ENCODE results near the gene DENND5A. TPM values are rescaled to one million over a fixed set of nuclear protein-coding genes. Genes with fewer than 3 reads are reported as not detected.

DENND5A gene
- total RNA-seq, 2 experiments from 2014 or later: 78.5 to 81.1 TPM

DNA sequence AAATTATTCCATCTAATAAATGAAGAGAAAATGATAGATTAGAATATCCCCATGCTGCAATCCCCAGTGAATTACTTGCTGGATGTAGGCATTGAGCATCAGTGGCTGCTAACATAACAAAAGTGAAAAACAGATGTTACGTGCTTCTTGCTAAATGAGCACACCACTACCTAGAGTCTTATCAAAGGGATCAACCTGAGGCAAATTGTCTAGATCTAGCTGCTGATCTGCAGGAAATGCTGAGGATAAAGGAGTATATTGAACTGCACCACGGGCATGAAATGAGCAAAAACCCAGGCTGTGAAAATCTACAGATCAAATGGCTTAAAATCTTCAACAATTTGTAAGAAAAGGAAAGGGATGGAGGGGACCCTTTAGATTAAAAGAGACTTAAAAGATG, 128.4 kb downstream of the DENND5A start:
- H3K4me3 Mint-ChIP-seq: no peak overlapping the region

GRCh38 chr11:9133956-9134355, 131.2 kb downstream of the DENND5A start:
- ChIA-PET POLR2A (interaction anchor here (1.0 kb wide), 1 partner anchor 10 kb away, joined by 3 read pairs; no protein-coding TSS in a partner anchor), CTCF (interaction anchor here (1.0 to 2.5 kb wide), 3 partner anchors 118 to 373 kb away, joined by 3 to 8 read pairs (median 3); no protein-coding TSS in a partner anchor)
- Mint-ChIP-seq H3K36me3 (ENCODE audit: low read depth) (peaks cover 19% of the 10 kb centered on the region), H3K4me1 (ENCODE audit: low read depth) (peaks cover 5% of the 10 kb centered on the region), H3K27me3 (ENCODE audit: low read depth) (no peaks in the 10 kb centered on the region), H3K4me3 (no peak overlapping the region), H3K9me3 (ENCODE audit: insufficient read depth) (no peaks in the 10 kb centered on the region), H3K27ac (no peak overlapping the region)
- ATAC-seq: no peak
- no peak for DNase-seq

More for the DNA sequence above, 128.4 kb downstream of the DENND5A start:
- ChIA-PET CTCF (interaction anchor here (0.8 to 5.1 kb wide), 15 partner anchors 8 to 222 kb away, joined by 3 to 149 read pairs (median 11); no protein-coding TSS in a partner anchor), POLR2A (no interaction called here)
- H3K27me3 Mint-ChIP-seq (ENCODE audit: low read depth): no peaks in the 10 kb centered on the region
- no peak for ATAC-seq
- H3K4me1 Mint-ChIP-seq (ENCODE audit: low read depth): peaks cover 5% of the 10 kb centered on the region
- no peaks in the 10 kb centered on the region for H3K9me3 Mint-ChIP-seq (ENCODE audit: insufficient read depth)
- no peak for DNase-seq
- H3K27ac Mint-ChIP-seq: no peak overlapping the region
- H3K36me3 Mint-ChIP-seq (ENCODE audit: low read depth): peaks cover 36% of the 10 kb centered on the region

- Mint-ChIP-seq H3K27ac (no peak overlapping the region), H3K4me1 (ENCODE audit: low read depth) (no peaks in the 10 kb centered on the region), H3K9me3 (ENCODE audit: insufficient read depth) (no peaks in the 10 kb centered on the region), H3K4me3 (no peak overlapping the region), H3K36me3 (ENCODE audit: low read depth) (peaks cover 15% of the 10 kb centered on the region), H3K27me3 (ENCODE audit: low read depth) (no peaks in the 10 kb centered on the region)
- DNase-seq (no peak), ATAC-seq (no peak)
- ChIA-PET CTCF (interaction anchor here (0.7 to 1.0 kb wide), 3 partner anchors 70 to 117 kb away, joined by 3 read pairs; no protein-coding TSS in a partner anchor), POLR2A (interaction anchor here (0.6 kb wide), 1 partner anchor 461 kb away, joined by 3 read pairs; no protein-coding TSS in a partner anchor)
Measured at GRCh38 chr11:9132203-9132878, 132.8 kb downstream of the DENND5A start.

DNA sequence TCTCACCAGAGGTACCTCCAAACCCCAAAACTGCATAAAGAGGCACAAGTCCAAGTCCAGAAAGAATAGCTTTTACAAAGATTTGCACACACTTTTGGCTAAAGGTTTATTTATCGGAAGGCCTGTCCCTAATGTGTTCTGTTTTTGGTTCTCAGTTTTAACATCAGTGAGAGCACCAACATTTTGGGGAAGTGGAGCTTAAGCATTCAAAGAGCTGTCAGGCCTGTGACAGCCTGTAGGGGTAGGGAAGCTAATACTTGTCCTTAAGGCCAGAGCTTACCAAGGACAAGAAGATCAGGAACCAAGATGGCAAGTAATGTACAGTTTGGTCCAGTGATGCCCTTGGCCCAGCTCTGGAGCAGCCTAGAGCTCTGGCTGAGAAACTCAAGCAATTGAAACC, 134.9 kb downstream of the DENND5A start:
- ChIA-PET POLR2A (no interaction called here), CTCF (interaction anchor here (0.8 to 2.3 kb wide), 6 partner anchors 8 to 376 kb away, joined by 3 to 18 read pairs (median 4); no protein-coding TSS in a partner anchor)
- Mint-ChIP-seq H3K4me3 (no peak overlapping the region), H3K27me3 (ENCODE audit: low read depth) (no peaks in the 10 kb centered on the region), H3K36me3 (ENCODE audit: low read depth) (peaks cover 4% of the 10 kb centered on the region), H3K4me1 (ENCODE audit: low read depth) (peaks cover 9% of the 10 kb centered on the region), H3K27ac (no peak overlapping the region), H3K9me3 (ENCODE audit: insufficient read depth) (no peaks in the 10 kb centered on the region)
- DNase-seq (no peak), ATAC-seq (no peak)

GRCh38 chr11:9126636-9127035, 138.5 kb downstream of the DENND5A start:
- ATAC-seq (no peak), DNase-seq (no peak)
- Mint-ChIP-seq H3K4me3 (no peak overlapping the region), H3K27ac (no peak overlapping the region), H3K4me1 (ENCODE audit: low read depth) (peaks cover 9% of the 10 kb centered on the region), H3K27me3 (ENCODE audit: low read depth) (no peaks in the 10 kb centered on the region), H3K9me3 (ENCODE audit: insufficient read depth) (no peaks in the 10 kb centered on the region), H3K36me3 (ENCODE audit: low read depth) (no peaks in the 10 kb centered on the region)
- CTCF ChIA-PET: interaction anchor here (1.3 kb wide), 1 partner anchor 11 kb away, joined by 6 read pairs; no protein-coding TSS in a partner anchor
- POLR2A ChIA-PET: no interaction called here

DNA sequence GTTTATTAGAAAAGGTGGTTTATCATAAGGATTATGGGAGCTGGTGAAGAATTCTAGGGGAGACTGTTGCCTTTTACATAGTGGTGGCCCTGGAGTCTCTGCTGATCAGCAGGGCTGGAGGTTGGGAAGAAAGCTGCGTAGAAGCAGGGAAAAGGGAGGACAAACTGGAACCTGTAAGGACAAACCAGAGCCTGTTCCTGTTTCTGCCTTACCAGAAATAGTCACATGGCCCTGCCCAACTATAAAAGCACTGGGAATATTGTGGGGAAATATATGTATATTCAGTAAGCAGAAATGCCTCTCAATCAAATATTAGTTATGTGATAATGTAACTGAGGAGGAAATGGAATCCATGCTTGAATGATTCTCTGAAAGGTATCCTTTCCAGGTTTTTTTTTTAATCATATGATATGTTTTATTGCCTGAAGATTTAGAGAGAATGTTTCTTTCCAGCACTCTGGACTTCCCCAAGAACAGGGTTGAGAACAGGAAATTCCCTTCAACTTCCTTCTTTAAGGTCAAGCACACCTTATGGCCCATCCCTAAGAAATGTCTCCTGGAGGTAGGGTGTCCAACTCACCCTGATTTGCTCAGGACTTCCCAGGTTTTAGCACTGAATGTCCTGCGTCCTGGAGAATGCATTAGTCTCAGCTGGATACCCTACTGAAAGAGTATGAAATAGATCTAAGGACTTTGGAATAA, 139.8 kb downstream of the DENND5A start:
- Mint-ChIP-seq H3K9me3 (ENCODE audit: insufficient read depth) (no peaks in the 10 kb centered on the region), H3K36me3 (ENCODE audit: low read depth) (no peaks in the 10 kb centered on the region), H3K27ac (no peak overlapping the region), H3K4me1 (ENCODE audit: low read depth) (peaks cover 9% of the 10 kb centered on the region), H3K27me3 (ENCODE audit: low read depth) (no peaks in the 10 kb centered on the region), H3K4me3 (no peak overlapping the region)
- no peak for ATAC-seq
- ChIA-PET CTCF (interaction anchor here (0.7 to 1.3 kb wide), 3 partner anchors 12 to 166 kb away, joined by 3 to 6 read pairs (median 4); no protein-coding TSS in a partner anchor), POLR2A (interaction anchor here (0.6 kb wide), 1 partner anchor 28 kb away, joined by 4 read pairs; no protein-coding TSS in a partner anchor)
- no peak for DNase-seq

- ATAC-seq (no peak), DNase-seq (no peak)
- Mint-ChIP-seq H3K27me3 (ENCODE audit: low read depth) (no peaks in the 10 kb centered on the region), H3K4me3 (no peak overlapping the region), H3K36me3 (ENCODE audit: low read depth) (no peaks in the 10 kb centered on the region), H3K9me3 (ENCODE audit: insufficient read depth) (no peaks in the 10 kb centered on the region), H3K4me1 (ENCODE audit: low read depth) (peaks cover 9% of the 10 kb centered on the region), H3K27ac (no peak overlapping the region)
- CTCF ChIA-PET: interaction anchor here (1.0 to 1.5 kb wide), 4 partner anchors 14 to 210 kb away, joined by 3 to 5 read pairs (median 4); no protein-coding TSS in a partner anchor
- POLR2A ChIA-PET: interaction anchor here (0.7 kb wide), 1 partner anchor 11 kb away, joined by 3 read pairs; no protein-coding TSS in a partner anchor
Measured at GRCh38 chr11:9123595-9124304, 141.4 kb downstream of the DENND5A start.

- POLR2A ChIA-PET: no interaction called here
Measured at GRCh38 chr11:9121469-9121796, 143.7 kb downstream of the DENND5A start.

GRCh38 chr11:9120664-9121468, 144.3 kb downstream of the DENND5A start:
- H3K36me3 Mint-ChIP-seq (ENCODE audit: low read depth): no peaks in the 10 kb centered on the region
- DNase-seq (no peak), ATAC-seq (no peak)
- POLR2A ChIA-PET: no interaction called here
- CTCF ChIA-PET: no interaction called here
- no peak overlapping the region for H3K4me3 Mint-ChIP-seq
- no peaks in the 10 kb centered on the region for H3K9me3 Mint-ChIP-seq (ENCODE audit: insufficient read depth)
- no peak overlapping the region for H3K27ac Mint-ChIP-seq
- H3K4me1 Mint-ChIP-seq (ENCODE audit: low read depth): no peaks in the 10 kb centered on the region
- no peaks in the 10 kb centered on the region for H3K27me3 Mint-ChIP-seq (ENCODE audit: low read depth)

More at GRCh38 chr11:9121469-9121796, 143.7 kb downstream of the DENND5A start:
- ATAC-seq (no peak), DNase-seq (no peak)
- no peaks in the 10 kb centered on the region for H3K27me3 Mint-ChIP-seq (ENCODE audit: low read depth)
- H3K4me1 Mint-ChIP-seq (ENCODE audit: low read depth): peaks cover 3% of the 10 kb centered on the region
- no peaks in the 10 kb centered on the region for H3K36me3 Mint-ChIP-seq (ENCODE audit: low read depth)
- no peaks in the 10 kb centered on the region for H3K9me3 Mint-ChIP-seq (ENCODE audit: insufficient read depth)
- CTCF ChIA-PET: no interaction called here
- no peak overlapping the region for H3K27ac Mint-ChIP-seq
- no peak overlapping the region for H3K4me3 Mint-ChIP-seq

DNA sequence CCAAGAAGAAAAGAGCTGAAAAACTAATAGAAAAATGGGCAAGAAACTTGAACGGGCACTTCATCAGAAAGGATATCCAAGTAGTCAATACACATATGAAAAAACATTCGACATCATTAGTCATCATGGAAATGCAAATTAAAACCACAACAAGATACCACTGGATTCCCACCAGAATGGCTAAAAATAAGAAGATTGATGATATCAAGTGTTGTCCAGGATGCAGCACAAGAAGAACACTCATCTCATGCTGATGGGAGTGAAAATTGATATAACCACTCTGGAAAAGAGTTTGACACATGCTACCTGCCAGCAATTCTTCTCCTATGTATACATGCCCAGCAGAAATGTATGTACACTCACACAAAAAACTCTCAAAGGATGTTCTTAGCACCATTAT, 146.9 kb downstream of the DENND5A start:
- no peak overlapping the region for H3K4me3 Mint-ChIP-seq
- ChIA-PET CTCF (interaction anchor here (1.4 to 4.2 kb wide), 2 partner anchors 11 to 19 kb away, joined by 8 to 15 read pairs; no protein-coding TSS in a partner anchor), POLR2A (interaction anchor here (0.6 kb wide), 1 partner anchor 557 kb away, joined by 3 read pairs; no protein-coding TSS in a partner anchor)
- peaks cover 1% of the 10 kb centered on the region for H3K9me3 Mint-ChIP-seq (ENCODE audit: insufficient read depth)
- peaks cover under 1% of the 10 kb centered on the region for H3K36me3 Mint-ChIP-seq (ENCODE audit: low read depth)
- ATAC-seq (no peak), DNase-seq (no peak)
- H3K4me1 Mint-ChIP-seq (ENCODE audit: low read depth): no peaks in the 10 kb centered on the region
- H3K27ac Mint-ChIP-seq: no peak overlapping the region
- H3K27me3 Mint-ChIP-seq (ENCODE audit: low read depth): no peaks in the 10 kb centered on the region

DNA sequence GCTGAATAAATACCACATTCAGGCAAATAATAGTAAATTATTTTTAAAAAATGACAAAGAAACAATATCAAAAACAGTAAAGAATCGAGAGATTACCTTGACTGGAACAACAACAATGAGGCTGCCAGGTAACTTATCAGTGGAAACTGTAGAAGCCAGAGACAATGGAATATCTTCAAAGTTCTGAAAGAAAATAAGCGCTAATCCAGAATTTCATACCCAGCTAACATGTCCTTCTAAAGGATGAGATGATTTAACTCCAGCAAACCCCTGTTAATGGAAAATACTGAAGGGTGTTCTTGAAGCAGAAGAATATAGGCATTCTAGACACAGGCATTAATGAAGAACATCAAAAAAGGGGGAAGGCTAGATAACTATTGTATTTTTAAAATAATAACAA, 153.1 kb downstream of the DENND5A start:
- H3K27me3 Mint-ChIP-seq (ENCODE audit: low read depth): peaks cover 5% of the 10 kb centered on the region
- DNase-seq (no peak), ATAC-seq (no peak)
- H3K9me3 Mint-ChIP-seq (ENCODE audit: insufficient read depth): peaks cover 15% of the 10 kb centered on the region
- no peak overlapping the region for H3K27ac Mint-ChIP-seq
- no peak overlapping the region for H3K4me3 Mint-ChIP-seq
- H3K36me3 Mint-ChIP-seq (ENCODE audit: low read depth): peaks cover 2% of the 10 kb centered on the region
- H3K4me1 Mint-ChIP-seq (ENCODE audit: low read depth): no peaks in the 10 kb centered on the region
- CTCF ChIA-PET: interaction anchor here (1.0 kb wide), 1 partner anchor 26 kb away, joined by 3 read pairs; no protein-coding TSS in a partner anchor
- POLR2A ChIA-PET: no interaction called here
